Adrenal gland (tissue), 12 donors: ENCODE results near the gene RAD51B. TPM values are rescaled to one million over a fixed set of nuclear protein-coding genes. Genes with fewer than 3 reads are reported as not detected.

ENCODE experiments used
- DNase-seq, 7 donors: peaks; one replicate each; pipeline ENCODE4 v3.0.0-alpha.2; 2019 to 2020
- H3K27ac ChIP-seq, 5 donors: fragments of 200-600 bp; sonication (generic) in 4 of 5; 1 replicate in 3 of 5; 2 replicates in 2 of 5; pipeline versions ENCODE4 v1.5.1 to v1.8.0; 2016 to 2020; ENCODE audit warnings: mild to moderate bottlenecking in 1 of 5
- H3K27me3 ChIP-seq: fragments of 200-600 bp; 2 replicates; pipeline ENCODE4 v1.8.0; 2021
- H3K36me3 ChIP-seq, 2 donors: fragments of 200-600 bp; replicated peaks in 1 of 2; 1 replicate in 1 of 2; 2 replicates in 1 of 2; pipeline versions ENCODE4 v1.5.1 to v1.8.0; 2018 to 2022
- H3K4me1 ChIP-seq, 2 donors: fragments of 200-600 bp; replicated peaks in 1 of 2; 1 replicate in 1 of 2; 2 replicates in 1 of 2; pipeline versions ENCODE4 v1.5.1 to v1.8.0; 2018 to 2021
- H3K4me3 ChIP-seq, 4 donors: fragments of 200-600 bp; sonication (generic) in 3 of 4; one replicate each; pipeline ENCODE4 v1.5.1; 2016 to 2018
- H3K9me3 ChIP-seq, 3 donors: fragments of 200-600 bp; sonication (generic) in 1 of 3; replicated peaks in 1 of 3; 1 replicate in 2 of 3; 2 replicates in 1 of 3; pipeline versions ENCODE4 v1.5.1 to v1.8.0; 2016 to 2021
- CTCF ChIP-seq, 6 experiments: fragments of 450-650 bp in 4 of 6; fragments of 200-600 bp in 2 of 6; sonication (generic) in 1 of 6; IDR thresholded peaks; 1 replicate in 5 of 6; 2 replicates in 1 of 6; pipeline versions ENCODE4 v1.5.1 to v1.8.0; 2016 to 2021; ENCODE audit warnings: antibody characterized with exemption in 6 of 6, mild to moderate bottlenecking in 2 of 6, moderate library complexity in 1 of 6
- POLR2A ChIP-seq, 2 donors: fragments of 450-650 bp; IDR thresholded peaks; one replicate each; pipeline ENCODE4 v1.6.1; 2017; ENCODE audit warnings: antibody characterized with exemption in 2 of 2, mild to moderate bottlenecking in 2 of 2, moderate library complexity in 1 of 2
- WGBS, 4 donors: extraction: QIAGEN DNeasy Blood & Tissue Kit in 2 of 4; methylation state at CpG; one replicate each; pipeline versions ENCODE4 v1.1.5 to v1.1.7; 2013 to 2017; 5-methylcytosine and 5-hydroxymethylcytosine counted together
- intact Hi-C, 2 donors: fragments of 100-400 bp; cut with DNase I; formaldehyde crosslinking; loops; one replicate each; pipeline versions ENCODE4 v1.14.1 to v1.15.0; 2022 to 2023
- polyA plus RNA-seq, 3 donors: library from polyadenylated mRNA; stranded (reverse); fragments of 200-250 nt in 2 of 3; fragments of 350-450 nt in 1 of 3; fragmentation: Illumina TruSeq in 1 of 3; extraction: RNeasy Lipid Tissue Mini Kit (QIAGEN cat#74804) in 1 of 3; gene quantifications; one replicate each; pipeline ENCODE4 v1.2.3, GENCODE V29; 2013 to 2014
- total RNA-seq, 9 donors: library from RNA; depleted of rRNA in 4 of 9; stranded (reverse); fragments of >200 nt in 4 of 9; fragments of 120-200 nt in 1 of 9; fragmentation: NEBNext Ultra II Directional in 1 of 9; extraction: Animal tissue kit (Norgen Biotek cat#: 25700) in 1 of 9; gene quantifications; one replicate each; pipeline versions ENCODE4 v1.1.0 to v1.2.4, GENCODE V29; 2013 to 2023
- donor health status: healthy with polysubstance abuse.
- donor health status: Bipolar disorder and iron deficiency.
- donor health status: DM: yes; HTN: yes; CAD: no.
- donor health status: DM: no; HTN: no; CAD: no.
- donor health status: DM: no; HTN: no; CAD: no.
- donor health status: DM: yes; HTN: yes; CAD: no.

The RAD51B gene
- total and polyA plus RNA-seq, 12 donors = 2.3 to 24.6 (median 12.4) TPM

- intact Hi-C loops = no loop called here
- Histone ChIP-seq H3K4me1 (peaks cover 24 to 56% of the 10 kb centered on the region in 2 donors), H3K4me3 (no peak overlapping the region), H3K27ac (no peak overlapping the region), H3K9me3 (no peaks in the 10 kb centered on the region), H3K27me3 (no peaks in the 10 kb centered on the region), H3K36me3 (no peaks in the 10 kb centered on the region)
- no peak for DNase-seq
- TF ChIP-seq POLR2A (IDR thresholded peaks at IDR 0.05) (no peak), CTCF (IDR thresholded peaks at IDR 0.05) (no peak)
Measured at GRCh38 chr14:68679301-68679700, 859.7 kb downstream of the RAD51B start.

- Histone ChIP-seq H3K9me3 (no peaks in the 10 kb centered on the region), H3K27ac (no peak overlapping the region), H3K4me3 (no peak overlapping the region), H3K27me3 (no peaks in the 10 kb centered on the region), H3K36me3 (no peaks in the 10 kb centered on the region), H3K4me1 (peaks cover 24 to 62% of the 10 kb centered on the region in 2 donors)
- TF ChIP-seq CTCF (IDR thresholded peaks at IDR 0.05) = no peak
- TF ChIP-seq POLR2A (IDR thresholded peaks at IDR 0.05) = no peak
- no peak for DNase-seq
- intact Hi-C loops = loop anchor here in 1 of 2 donors (5.0 kb wide), 1 partner anchor 107 kb away; no protein-coding TSS in a partner anchor
- 90 to 94% (median 91%) methylated on average over 8 of the region's 8 CpGs for WGBS, 4 donors
Measured at GRCh38 chr14:68679746-68680467, 860.3 kb downstream of the RAD51B start.

- TF ChIP-seq POLR2A (IDR thresholded peaks at IDR 0.05) (no peak), CTCF (IDR thresholded peaks at IDR 0.05) (no peak)
- Histone ChIP-seq H3K27me3 (no peaks in the 10 kb centered on the region), H3K36me3 (no peaks in the 10 kb centered on the region), H3K9me3 (no peaks in the 10 kb centered on the region), H3K4me3 (no peak overlapping the region), H3K27ac (peak overlapping the region in 4 of 5 donors; percentile 15 to 87 (median 50)), H3K4me1 (peaks cover 24 to 68% of the 10 kb centered on the region in 2 donors)
- intact Hi-C loops = loop anchor here in 1 of 2 donors (5.0 kb wide), 1 partner anchor 107 kb away; no protein-coding TSS in a partner anchor
- peak in 2 of 7 donors; percentile 35 to 39 for DNase-seq
- 65 to 70% (median 67%) methylated on average over 9 of the region's 9 CpGs for WGBS, 4 donors
Measured at GRCh38 chr14:68680541-68681051, 861.0 kb downstream of the RAD51B start.

- 85 to 92% (median 88%) methylated on average over 9 of the region's 9 CpGs for WGBS, 4 donors
- Histone ChIP-seq H3K4me3 (no peak overlapping the region), H3K27me3 (no peaks in the 10 kb centered on the region), H3K36me3 (no peaks in the 10 kb centered on the region), H3K9me3 (no peaks in the 10 kb centered on the region), H3K27ac (peak overlapping the region in 3 of 5 donors; percentile 49 to 87 (median 76)), H3K4me1 (peaks cover 24 to 73% of the 10 kb centered on the region in 2 donors)
- DNase-seq = no peak
- intact Hi-C loops = loop anchor here in 1 of 2 donors (5.0 kb wide), 1 partner anchor 106 kb away; no protein-coding TSS in a partner anchor
- TF ChIP-seq POLR2A (IDR thresholded peaks at IDR 0.05) = no peak
- no peak for TF ChIP-seq CTCF (IDR thresholded peaks at IDR 0.05)
Measured at GRCh38 chr14:68681256-68682011, 861.9 kb downstream of the RAD51B start.
